Activated CD8-positive, alpha-beta T cell treated with anti-CD3 and anti-CD28 coated beads for 36 hours (primary cell): Measurements from ENCODE around the gene VAPB. TPM values are rescaled to one million over a fixed set of nuclear protein-coding genes. Genes with fewer than 3 reads are reported as not detected.

Experiments used
- ATAC-seq: fragments of 200-7000 bp; cut with Tn5 transposase; one replicate; pipeline ENCODE4 v1.10.0; 2021; ENCODE audit warnings: mild to moderate bottlenecking, moderate library complexity
- CTCF ChIA-PET: fragments of 350-600 bp; sonication (Branson Sonifier 250); formaldehyde crosslinking; loops from one replicate; lab custom pipeline; 2021; ENCODE audit warnings: antibody characterized with exemption; lab: Charles Lee
- POLR2A ChIA-PET: fragments of 350-600 bp; sonication (Branson Sonifier 250); formaldehyde crosslinking; loops from one replicate; lab custom pipeline; 2021; ENCODE audit warnings: antibody characterized with exemption; lab: Charles Lee
- DNase-seq: peaks from one replicate; pipeline ENCODE4 v3.0.0-alpha.2; 2020
- H3K27ac Mint-ChIP-seq: one replicate; pipeline ENCODE4 v1.8.0; 2021; ENCODE audit warnings: mild to moderate bottlenecking, mixed read lengths
- H3K27me3 Mint-ChIP-seq: one replicate; pipeline ENCODE4 v1.8.0; 2021; ENCODE audit warnings: mixed read lengths
- H3K36me3 Mint-ChIP-seq: one replicate; pipeline ENCODE4 v1.8.0; 2021; ENCODE audit warnings: low read depth, mixed read lengths
- H3K4me1 Mint-ChIP-seq: one replicate; pipeline ENCODE4 v1.8.0; 2021; ENCODE audit warnings: low read depth, mixed read lengths
- H3K4me3 Mint-ChIP-seq: one replicate; pipeline ENCODE4 v1.8.0; 2021; ENCODE audit warnings: mild to moderate bottlenecking, moderate library complexity, mixed read lengths
- H3K9me3 Mint-ChIP-seq: one replicate; pipeline ENCODE4 v1.8.0; 2021; ENCODE audit warnings: mixed read lengths
- CTCF ChIP-seq: fragments of 200-600 bp; IDR thresholded peaks from one replicate; pipeline ENCODE4 v1.8.0; 2022; ENCODE audit warnings: antibody characterized with exemption, mild to moderate bottlenecking
- intact Hi-C: fragments of 100-400 bp; cut with micrococcal nuclease; formaldehyde crosslinking; loops from one replicate; pipeline ENCODE4 v1.10.0; 2022
- total RNA-seq, 2 experiments: library from RNA; stranded (reverse); gene quantifications; one replicate each; pipeline ENCODE4 v1.2.3, GENCODE V29; 2021

Gene VAPB
- total RNA-seq, 2 experiments from 2014 or later = 46.3 to 46.8 TPM

GRCh38 chr20:58483470-58483869 is 94.4 kb downstream of the VAPB start:
- intact Hi-C loops = loop anchor here (10.0 kb wide), 2 partner anchors 161 to 351 kb away; no protein-coding TSS in a partner anchor
- Mint-ChIP-seq H3K36me3 (peaks cover 3% of the 10 kb centered on the region), H3K27me3 (peaks cover 9% of the 10 kb centered on the region), H3K27ac (no peak overlapping the region), H3K4me3 (no peak overlapping the region), H3K4me1 (no peaks in the 10 kb centered on the region), H3K9me3 (peaks cover 15% of the 10 kb centered on the region)
- CTCF ChIA-PET = interaction anchor here (1.0 to 3.2 kb wide), 2 partner anchors 8 to 168 kb away, joined by 3 to 24 read pairs; partner anchors contain the start of gene STX16
- DNase-seq (no peak), ATAC-seq (no peak)
- TF ChIP-seq CTCF = no peak
- POLR2A ChIA-PET = no interaction called here

GRCh38 chr20:58485393-58485792 is 96.4 kb downstream of the VAPB start:
- Mint-ChIP-seq H3K9me3 (peaks cover 14% of the 10 kb centered on the region), H3K36me3 (peaks cover 3% of the 10 kb centered on the region), H3K4me1 (no peaks in the 10 kb centered on the region), H3K4me3 (no peak overlapping the region), H3K27me3 (peaks cover 9% of the 10 kb centered on the region), H3K27ac (no peak overlapping the region)
- ATAC-seq = no peak
- no peak for TF ChIP-seq CTCF
- CTCF ChIA-PET = interaction anchor here (0.7 kb wide), 1 partner anchor 89 kb away, joined by 3 read pairs; no protein-coding TSS in a partner anchor
- POLR2A ChIA-PET = no interaction called here
- intact Hi-C loops = loop anchor here (10.0 kb wide), 2 partner anchors 159 to 349 kb away; no protein-coding TSS in a partner anchor
- DNase-seq = no peak

- POLR2A ChIA-PET = no interaction called here
- no peaks in the 10 kb centered on the region for H3K4me1 Mint-ChIP-seq
- intact Hi-C loops = loop anchor here (10.0 kb wide), 2 partner anchors 159 to 349 kb away; no protein-coding TSS in a partner anchor
- ATAC-seq (no peak), DNase-seq (no peak)
- peaks cover 9% of the 10 kb centered on the region for H3K27me3 Mint-ChIP-seq
- TF ChIP-seq CTCF = no peak
- H3K9me3 Mint-ChIP-seq = peaks cover 14% of the 10 kb centered on the region
- CTCF ChIA-PET = no interaction called here
- H3K27ac Mint-ChIP-seq = no peak overlapping the region
- no peak overlapping the region for H3K4me3 Mint-ChIP-seq
- peaks cover 3% of the 10 kb centered on the region for H3K36me3 Mint-ChIP-seq
These were observed 97.2 kb downstream of the VAPB start for GRCh38 chr20:58486207-58486606.

GRCh38 chr20:58492074-58492718 is 103.2 kb downstream of the VAPB start:
- H3K27me3 Mint-ChIP-seq = no peaks in the 10 kb centered on the region
- CTCF ChIA-PET = interaction anchor here (1.3 to 1.4 kb wide), 2 partner anchors 9 to 11 kb away, joined by 3 to 8 read pairs; no protein-coding TSS in a partner anchor

More at GRCh38 chr20:58492074-58492718, 103.2 kb downstream of the VAPB start:
- no peak for TF ChIP-seq CTCF
- ATAC-seq (no peak), DNase-seq (no peak)
- Mint-ChIP-seq H3K27ac (no peak overlapping the region), H3K4me1 (no peaks in the 10 kb centered on the region), H3K4me3 (no peak overlapping the region), H3K36me3 (no peaks in the 10 kb centered on the region), H3K9me3 (peaks cover 2% of the 10 kb centered on the region)
- POLR2A ChIA-PET = no interaction called here
- intact Hi-C loops = no loop called here
